Left ventricle myocardium inferior (tissue), 1 donor: Measurements from ENCODE around the gene CFAP91. TPM values are rescaled to one million over a fixed set of nuclear protein-coding genes. Genes with fewer than 3 reads are reported as not detected.

Source experiments
- DNase-seq: peaks from one replicate; pipeline ENCODE4 v3.0.0-alpha.2; 2020
- H3K27ac ChIP-seq: fragments of 200-600 bp; replicated peaks from 2 replicates; pipeline ENCODE4 v1.8.0; 2021
- H3K27me3 ChIP-seq: fragments of 200-600 bp; 2 replicates; pipeline ENCODE4 v1.8.0; 2021; ENCODE audit warnings: low read depth
- H3K36me3 ChIP-seq: fragments of 200-600 bp; 2 replicates; pipeline ENCODE4 v1.8.0; 2021
- H3K4me1 ChIP-seq: fragments of 200-600 bp; 2 replicates; pipeline ENCODE4 v1.8.0; 2021
- H3K4me3 ChIP-seq: fragments of 200-600 bp; 2 replicates; pipeline ENCODE4 v1.8.0; 2021; ENCODE audit warnings: mild to moderate bottlenecking, moderate library complexity
- H3K9me3 ChIP-seq: fragments of 200-600 bp; replicated peaks from 2 replicates; pipeline ENCODE4 v1.8.0; 2021
- CTCF ChIP-seq: fragments of 200-600 bp; IDR thresholded peaks from 2 replicates; pipeline ENCODE4 v1.8.0; 2021; ENCODE audit warnings: antibody characterized with exemption, mild to moderate bottlenecking, borderline replicate concordance
- intact Hi-C: fragments of 100-400 bp; cut with micrococcal nuclease; formaldehyde crosslinking; loops from one replicate; pipeline ENCODE4 v1.11.0; 2022
- total RNA-seq: library from RNA; stranded (reverse); fragmentation: NEBNext Ultra II Directional; extraction: Animal tissue kit (Norgen Biotek cat#: 25700); gene quantifications from one replicate; pipeline ENCODE4 v1.2.1, GENCODE V29; 2021
- donor health status: DM: no; HTN: yes; CAD: no; lungs with severe emphysema.

CFAP91 gene
- total RNA-seq, 1 donor from 2014 or later: 0.44 TPM

GRCh38 chr3:119723022-119723421 lies 20.2 kb downstream of the CFAP91 start:
- Histone ChIP-seq H3K27me3 (no peaks in the 10 kb centered on the region), H3K27ac (no peak overlapping the region), H3K9me3 (no peaks in the 10 kb centered on the region), H3K4me1 (no peaks in the 10 kb centered on the region), H3K4me3 (no peak overlapping the region), H3K36me3 (no peaks in the 10 kb centered on the region)
- no peak for DNase-seq
- TF ChIP-seq CTCF: no peak
- intact Hi-C loops: no loop called here

- intact Hi-C loops: no loop called here
- Histone ChIP-seq H3K27me3 (no peaks in the 10 kb centered on the region), H3K27ac (no peak overlapping the region), H3K4me3 (no peak overlapping the region), H3K4me1 (no peaks in the 10 kb centered on the region), H3K9me3 (no peaks in the 10 kb centered on the region), H3K36me3 (no peaks in the 10 kb centered on the region)
- no peak for TF ChIP-seq CTCF
- no peak for DNase-seq
These were observed 24.1 kb downstream of the CFAP91 start for GRCh38 chr3:119726909-119727308.

- intact Hi-C loops: no loop called here
- Histone ChIP-seq H3K9me3 (no peaks in the 10 kb centered on the region), H3K4me1 (no peaks in the 10 kb centered on the region), H3K27me3 (no peaks in the 10 kb centered on the region), H3K27ac (no peak overlapping the region), H3K4me3 (no peak overlapping the region), H3K36me3 (no peaks in the 10 kb centered on the region)
- DNase-seq: no peak
- no peak for TF ChIP-seq CTCF
These were observed 27.2 kb downstream of the CFAP91 start for GRCh38 chr3:119729996-119730395.

GRCh38 chr3:119731560-119732343 lies 28.9 kb downstream of the CFAP91 start:
- intact Hi-C loops: no loop called here
- no peaks in the 10 kb centered on the region for H3K27me3 ChIP-seq
- no peak overlapping the region for H3K4me3 ChIP-seq
- no peaks in the 10 kb centered on the region for H3K4me1 ChIP-seq
- no peaks in the 10 kb centered on the region for H3K36me3 ChIP-seq
- TF ChIP-seq CTCF: no peak
- no peak overlapping the region for H3K27ac ChIP-seq
- H3K9me3 ChIP-seq: no peaks in the 10 kb centered on the region
- no peak for DNase-seq

GRCh38 chr3:119733812-119734211 lies 31.0 kb downstream of the CFAP91 start:
- DNase-seq: no peak
- no peak overlapping the region for H3K27ac ChIP-seq
- no peaks in the 10 kb centered on the region for H3K27me3 ChIP-seq
- no peak for TF ChIP-seq CTCF
- H3K4me3 ChIP-seq: no peak overlapping the region
- intact Hi-C loops: no loop called here
- no peaks in the 10 kb centered on the region for H3K36me3 ChIP-seq
- no peaks in the 10 kb centered on the region for H3K4me1 ChIP-seq
- no peaks in the 10 kb centered on the region for H3K9me3 ChIP-seq
